Liver (tissue), 9 donors: Measurements from ENCODE around the gene SETD7. TPM values are rescaled to one million over a fixed set of nuclear protein-coding genes. Genes with fewer than 3 reads are reported as not detected.

Source experiments
- DNase-seq: peaks from one replicate; pipeline ENCODE4 v3.0.0-alpha.2; 2017; ENCODE audit warnings: low spot score
- H3K27ac ChIP-seq, 2 donors: one replicate each; pipeline ENCODE4 v1.7.0; 2013; ENCODE audit warnings: inconsistent platforms in 2 of 2, low read length in 2 of 2, control low read depth in 1 of 2, low read depth in 1 of 2, mild to moderate bottlenecking in 1 of 2
- H3K27me3 ChIP-seq, 4 donors: one replicate each; pipeline versions ENCODE4 v1.6.1 to v1.7.0; 2013; ENCODE audit warnings: low read length in 3 of 4, inconsistent platforms in 1 of 4, mild to moderate bottlenecking in 1 of 4, moderate library complexity in 1 of 4; ENCODE audit not compliant: control insufficient read depth in 4 of 4, insufficient read depth in 4 of 4
- H3K36me3 ChIP-seq, 4 donors: one replicate each; pipeline versions ENCODE4 v1.6.1 to v1.7.0; 2013; ENCODE audit warnings: low read length in 3 of 4, mild to moderate bottlenecking in 3 of 4, low read depth in 1 of 4, moderate library complexity in 1 of 4; ENCODE audit not compliant: control insufficient read depth in 4 of 4, insufficient read depth in 3 of 4
- H3K4me1 ChIP-seq, 4 donors: one replicate each; pipeline versions ENCODE4 v1.6.1 to v1.7.0; 2013; ENCODE audit warnings: low read length in 3 of 4, mild to moderate bottlenecking in 3 of 4, moderate library complexity in 1 of 4; ENCODE audit not compliant: control insufficient read depth in 4 of 4, insufficient read depth in 4 of 4
- H3K4me3 ChIP-seq, 3 donors: one replicate each; pipeline versions ENCODE4 v1.6.1 to v1.7.0; 2013; ENCODE audit warnings: low read length in 3 of 3, control low read depth in 1 of 3, low read depth in 1 of 3, mild to moderate bottlenecking in 1 of 3
- H3K9ac ChIP-seq, 2 donors: one replicate each; pipeline ENCODE4 v1.7.0; 2013; ENCODE audit warnings: low read length in 2 of 2, mild to moderate bottlenecking in 2 of 2, moderate library complexity in 2 of 2, control low read depth in 1 of 2, low read depth in 1 of 2
- H3K9me3 ChIP-seq, 4 donors: one replicate each; pipeline versions ENCODE4 v1.6.1 to v1.7.0; 2013; ENCODE audit warnings: low read length in 3 of 4; ENCODE audit not compliant: control insufficient read depth in 4 of 4
- ATF3 ChIP-seq: IDR thresholded peaks from 2 replicates; pipeline ENCODE4 v1.6.1; 2016; ENCODE audit warnings: antibody characterized with exemption
- EGR1 ChIP-seq, 2 donors: IDR thresholded peaks; 2 replicates each; pipeline ENCODE4 v1.6.1; 2016 to 2018; ENCODE audit warnings: antibody characterized with exemption in 2 of 2, low read depth in 2 of 2
- FOXA2 ChIP-seq: IDR thresholded peaks from 2 replicates; pipeline ENCODE4 v1.6.1; 2016; ENCODE audit warnings: antibody characterized with exemption
- GABPA ChIP-seq, 2 donors: IDR thresholded peaks in 1 of 2; conservative IDR thresholded peaks in 1 of 2; 2 replicates each; pipeline ENCODE4 v1.6.1; 2016; ENCODE audit warnings: antibody characterized with exemption in 2 of 2, mild to moderate bottlenecking in 1 of 2, moderate library complexity in 1 of 2
- HNF4A ChIP-seq, 2 donors: conservative IDR thresholded peaks; 2 replicates each; pipeline ENCODE4 v1.6.1; 2016; ENCODE audit warnings: antibody characterized with exemption in 2 of 2, mild to moderate bottlenecking in 2 of 2
- JUND ChIP-seq, 2 donors: IDR thresholded peaks; 2 replicates each; pipeline ENCODE4 v1.6.1; 2016; ENCODE audit warnings: antibody characterized with exemption in 2 of 2
- RAD21 ChIP-seq, 2 donors: IDR thresholded peaks; 2 replicates each; pipeline ENCODE4 v1.6.1; 2016; ENCODE audit warnings: antibody characterized with exemption in 2 of 2, mild to moderate bottlenecking in 2 of 2
- REST ChIP-seq: IDR thresholded peaks from 2 replicates; pipeline ENCODE4 v1.6.1; 2016; ENCODE audit warnings: antibody characterized with exemption, mild to moderate bottlenecking
- RXRA ChIP-seq, 2 donors: IDR thresholded peaks; 2 replicates each; pipeline ENCODE4 v1.6.1; 2017 to 2018; ENCODE audit warnings: antibody characterized with exemption in 2 of 2, mild to moderate bottlenecking in 1 of 2
- TAF1 ChIP-seq: conservative IDR thresholded peaks from 2 replicates; pipeline ENCODE4 v1.6.1; 2016; ENCODE audit warnings: antibody characterized with exemption, mild to moderate bottlenecking
- WGBS: extraction: QIAGEN DNeasy Blood & Tissue Kit; methylation state at CpG from one replicate; pipeline ENCODE4 v1.1.7; 2013; 5-methylcytosine and 5-hydroxymethylcytosine counted together
- polyA plus RNA-seq, 2 donors: library from polyadenylated mRNA; stranded (reverse) in 1 of 2; unstranded in 1 of 2; fragments of 200-250 nt in 1 of 2; fragments of >200 nt in 1 of 2; fragmentation: Nextera tagmentation in 1 of 2; extraction: Ambion mirVana in 1 of 2; gene quantifications; one replicate each; pipeline versions ENCODE4 v1.2.1 to v1.2.3, GENCODE V29; 2013 to 2015
- total RNA-seq, 2 donors: library from RNA; depleted of rRNA; stranded (reverse); fragments of >200 nt; gene quantifications; one replicate each; pipeline ENCODE4 v1.2.3, GENCODE V29; 2014
- TF ChIP-seq, protein P1 (sequence below): IDR thresholded peaks from 2 replicates; pipeline ENCODE4 v1.6.1; 2016; ENCODE audit warnings: antibody characterized with exemption
- donor health status: healthy.
- donor health status: healthy.
- donor health status: healthy.
- donor health status: healthy.
- donor health status: healthy.

The SETD7 gene
- total and polyA plus RNA-seq, 4 donors: 12.9 to 81.7 (median 18.0) TPM

DNA sequence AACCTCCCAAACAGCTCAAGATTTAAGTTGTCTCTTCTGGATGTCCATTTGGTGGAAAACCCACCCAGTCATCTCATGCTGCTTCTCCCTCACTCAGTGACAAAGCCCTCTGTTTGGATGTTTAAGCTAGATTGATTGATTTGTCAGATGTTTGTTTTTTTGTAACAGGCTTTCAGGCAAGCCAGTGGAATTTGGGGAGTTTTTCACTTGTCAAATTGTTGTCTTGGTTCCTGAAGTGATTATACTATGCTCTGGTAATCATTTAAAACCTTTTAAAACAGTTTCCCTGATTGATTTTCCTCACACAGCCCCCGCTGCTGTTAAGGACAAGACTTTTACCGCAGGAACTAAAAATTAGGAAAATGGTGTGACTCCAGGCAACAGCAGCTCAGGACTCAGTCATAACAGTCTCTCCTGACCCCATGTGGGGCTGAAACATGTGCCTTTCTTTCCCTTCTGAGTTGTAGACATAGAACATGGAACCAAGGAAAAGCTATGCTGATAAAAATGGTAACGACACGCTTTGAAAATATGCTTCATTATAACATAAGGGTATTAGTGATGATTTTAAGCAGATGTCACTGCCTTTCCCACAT lies 40.8 kb upstream of the SETD7 start:
- no peak overlapping the region for H3K9ac ChIP-seq
- no peaks in the 10 kb centered on the region for H3K27me3 ChIP-seq
- H3K27ac ChIP-seq: no peak overlapping the region
- TF ChIP-seq HNF4A (conservative IDR thresholded peaks at IDR 0.05): no peak
- TF ChIP-seq, protein P1, sequence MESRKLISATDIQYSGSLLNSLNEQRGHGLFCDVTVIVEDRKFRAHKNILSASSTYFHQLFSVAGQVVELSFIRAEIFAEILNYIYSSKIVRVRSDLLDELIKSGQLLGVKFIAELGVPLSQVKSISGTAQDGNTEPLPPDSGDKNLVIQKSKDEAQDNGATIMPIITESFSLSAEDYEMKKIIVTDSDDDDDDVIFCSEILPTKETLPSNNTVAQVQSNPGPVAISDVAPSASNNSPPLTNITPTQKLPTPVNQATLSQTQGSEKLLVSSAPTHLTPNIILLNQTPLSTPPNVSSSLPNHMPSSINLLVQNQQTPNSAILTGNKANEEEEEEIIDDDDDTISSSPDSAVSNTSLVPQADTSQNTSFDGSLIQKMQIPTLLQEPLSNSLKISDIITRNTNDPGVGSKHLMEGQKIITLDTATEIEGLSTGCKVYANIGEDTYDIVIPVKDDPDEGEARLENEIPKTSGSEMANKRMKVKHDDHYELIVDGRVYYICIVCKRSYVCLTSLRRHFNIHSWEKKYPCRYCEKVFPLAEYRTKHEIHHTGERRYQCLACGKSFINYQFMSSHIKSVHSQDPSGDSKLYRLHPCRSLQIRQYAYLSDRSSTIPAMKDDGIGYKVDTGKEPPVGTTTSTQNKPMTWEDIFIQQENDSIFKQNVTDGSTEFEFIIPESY: no peak
- TF ChIP-seq EGR1 (IDR thresholded peaks at IDR 0.05; ENCODE audit: low read depth in 2 of 2): no peak
- no peaks in the 10 kb centered on the region for H3K9me3 ChIP-seq
- H3K4me1 ChIP-seq: no peaks in the 10 kb centered on the region
- H3K4me3 ChIP-seq: no peak overlapping the region
- DNase-seq: no peak
- 71% methylated on average over 4 of the region's 4 CpGs for WGBS
- H3K36me3 ChIP-seq: no peaks in the 10 kb centered on the region

- Histone ChIP-seq H3K27me3 (no peaks in the 10 kb centered on the region), H3K9me3 (no peaks in the 10 kb centered on the region), H3K9ac (no peak overlapping the region), H3K4me1 (no peaks in the 10 kb centered on the region), H3K36me3 (no peaks in the 10 kb centered on the region), H3K4me3 (no peak overlapping the region), H3K27ac (no peak overlapping the region)
- WGBS: 89% methylated on average over 3 of the region's 3 CpGs
- no peak for DNase-seq
- TF ChIP-seq TAF1 (no peak), REST (no peak), EGR1 (IDR thresholded peaks at IDR 0.05; ENCODE audit: low read depth in 2 of 2) (no peak), ATF3 (no peak), GABPA (IDR thresholded peaks at IDR 0.05 in 1 of 2, conservative IDR thresholded peaks at IDR 0.05 in 1 of 2) (no peak)
Measured at GRCh38 chr4:139596034-139596683, 40.1 kb upstream of the SETD7 start.

GRCh38 chr4:139594591-139595185 lies 38.7 kb upstream of the SETD7 start:
- TF ChIP-seq RXRA (IDR thresholded peaks at IDR 0.05) (no peak), RAD21 (IDR thresholded peaks at IDR 0.05) (no peak), FOXA2 (no peak), JUND (IDR thresholded peaks at IDR 0.05) (no peak)
- Histone ChIP-seq H3K9me3 (no peaks in the 10 kb centered on the region), H3K27me3 (no peaks in the 10 kb centered on the region), H3K36me3 (no peaks in the 10 kb centered on the region), H3K4me3 (no peak overlapping the region), H3K4me1 (no peaks in the 10 kb centered on the region), H3K27ac (no peak overlapping the region), H3K9ac (no peak overlapping the region)
- 97% methylated on average over 5 of the region's 5 CpGs for WGBS
- DNase-seq: no peak
